Ascending aorta (tissue), 2 donors: Measurements from ENCODE around the gene GABRG3. TPM values are rescaled to one million over a fixed set of nuclear protein-coding genes. Genes with fewer than 3 reads are reported as not detected.

Experiments used
- DNase-seq, 2 donors: peaks; one replicate each; pipeline ENCODE4 v3.0.0-alpha.2; 2019; ENCODE audit warnings: low spot score in 2 of 2
- H3K27ac ChIP-seq, 2 donors: fragments of 200-600 bp; sonication (generic); one replicate each; pipeline ENCODE4 v1.5.1; 2016 to 2017; ENCODE audit warnings: mild to moderate bottlenecking in 1 of 2
- H3K27me3 ChIP-seq: fragments of 200-600 bp; sonication (generic); one replicate; pipeline ENCODE4 v1.5.1; 2017
- H3K36me3 ChIP-seq, 2 donors: fragments of 200-600 bp; sonication (generic); one replicate each; pipeline ENCODE4 v1.5.1; 2016
- H3K4me1 ChIP-seq, 2 donors: fragments of 200-600 bp; sonication (generic); one replicate each; pipeline ENCODE4 v1.5.1; 2016 to 2017; ENCODE audit warnings: mild to moderate bottlenecking in 1 of 2
- H3K4me3 ChIP-seq, 2 donors: fragments of 200-600 bp; sonication (generic); one replicate each; pipeline ENCODE4 v1.5.1; 2016 to 2017; ENCODE audit warnings: mild to moderate bottlenecking in 1 of 2
- H3K9me3 ChIP-seq, 2 donors: fragments of 200-600 bp; sonication (generic); one replicate each; pipeline ENCODE4 v1.5.1; 2016
- CTCF ChIP-seq, 3 experiments: fragments of 200-600 bp in 2 of 3; fragments of 450-650 bp in 1 of 3; sonication (generic) in 2 of 3; IDR thresholded peaks; one replicate each; pipeline ENCODE4 v1.5.1; 2016 to 2019; ENCODE audit warnings: antibody characterized with exemption in 3 of 3, mild to moderate bottlenecking in 1 of 3, moderate library complexity in 1 of 3
- intact Hi-C: fragments of 100-400 bp; cut with DNase I; formaldehyde crosslinking; loops from one replicate; pipeline ENCODE4 v1.15.1; 2023
- total RNA-seq: library from RNA; depleted of rRNA; stranded (reverse); fragments of >200 nt; gene quantifications from one replicate; pipeline ENCODE4 v1.1.0, GENCODE V29; 2016

GABRG3 gene
- total RNA-seq, 1 donor from 2014 or later: not detected

DNA sequence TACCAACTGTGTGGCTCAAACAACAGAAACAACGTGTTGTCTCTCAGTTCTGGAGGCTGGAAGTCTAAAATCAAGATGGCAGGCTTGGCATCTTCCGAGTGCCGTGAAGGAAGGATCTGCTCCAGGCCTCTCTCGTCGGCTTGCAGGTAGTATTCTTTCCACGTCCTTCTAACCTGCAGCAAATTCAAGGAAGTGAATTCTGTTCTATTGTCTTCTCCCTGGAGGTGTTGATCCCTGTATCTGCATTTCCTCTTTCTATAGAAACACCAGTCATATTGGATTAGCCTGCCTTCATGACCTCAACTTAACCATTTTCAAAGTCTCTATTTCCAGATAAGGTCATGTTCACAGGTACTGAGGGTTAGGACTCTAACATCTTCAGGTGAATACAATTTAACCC is 512.1 kb downstream of the GABRG3 start:
- TF ChIP-seq CTCF (IDR thresholded peaks at IDR 0.05): no peak
- Histone ChIP-seq H3K4me3 (no peak overlapping the region), H3K27ac (no peak overlapping the region), H3K27me3 (no peaks in the 10 kb centered on the region), H3K9me3 (no peaks in the 10 kb centered on the region), H3K36me3 (no peaks in the 10 kb centered on the region), H3K4me1 (no peaks in the 10 kb centered on the region)
- intact Hi-C loops: no loop called here
- DNase-seq: no peak

- Histone ChIP-seq H3K27ac (no peak overlapping the region), H3K27me3 (no peaks in the 10 kb centered on the region), H3K4me3 (no peak overlapping the region), H3K9me3 (no peaks in the 10 kb centered on the region), H3K4me1 (no peaks in the 10 kb centered on the region), H3K36me3 (no peaks in the 10 kb centered on the region)
- intact Hi-C loops: no loop called here
- no peak for DNase-seq
- no peak for TF ChIP-seq CTCF (IDR thresholded peaks at IDR 0.05)
Measured at GRCh38 chr15:27485265-27485664, 514.3 kb downstream of the GABRG3 start.

- intact Hi-C loops: no loop called here
- H3K27ac ChIP-seq: no peak overlapping the region
- H3K27me3 ChIP-seq: no peaks in the 10 kb centered on the region
- no peak overlapping the region for H3K4me3 ChIP-seq
- no peaks in the 10 kb centered on the region for H3K36me3 ChIP-seq
- H3K9me3 ChIP-seq: no peaks in the 10 kb centered on the region
- H3K4me1 ChIP-seq: no peaks in the 10 kb centered on the region
- TF ChIP-seq CTCF (IDR thresholded peaks at IDR 0.05): no peak
- DNase-seq: no peak
Measured at GRCh38 chr15:27486051-27486450, 515.1 kb downstream of the GABRG3 start.

DNA sequence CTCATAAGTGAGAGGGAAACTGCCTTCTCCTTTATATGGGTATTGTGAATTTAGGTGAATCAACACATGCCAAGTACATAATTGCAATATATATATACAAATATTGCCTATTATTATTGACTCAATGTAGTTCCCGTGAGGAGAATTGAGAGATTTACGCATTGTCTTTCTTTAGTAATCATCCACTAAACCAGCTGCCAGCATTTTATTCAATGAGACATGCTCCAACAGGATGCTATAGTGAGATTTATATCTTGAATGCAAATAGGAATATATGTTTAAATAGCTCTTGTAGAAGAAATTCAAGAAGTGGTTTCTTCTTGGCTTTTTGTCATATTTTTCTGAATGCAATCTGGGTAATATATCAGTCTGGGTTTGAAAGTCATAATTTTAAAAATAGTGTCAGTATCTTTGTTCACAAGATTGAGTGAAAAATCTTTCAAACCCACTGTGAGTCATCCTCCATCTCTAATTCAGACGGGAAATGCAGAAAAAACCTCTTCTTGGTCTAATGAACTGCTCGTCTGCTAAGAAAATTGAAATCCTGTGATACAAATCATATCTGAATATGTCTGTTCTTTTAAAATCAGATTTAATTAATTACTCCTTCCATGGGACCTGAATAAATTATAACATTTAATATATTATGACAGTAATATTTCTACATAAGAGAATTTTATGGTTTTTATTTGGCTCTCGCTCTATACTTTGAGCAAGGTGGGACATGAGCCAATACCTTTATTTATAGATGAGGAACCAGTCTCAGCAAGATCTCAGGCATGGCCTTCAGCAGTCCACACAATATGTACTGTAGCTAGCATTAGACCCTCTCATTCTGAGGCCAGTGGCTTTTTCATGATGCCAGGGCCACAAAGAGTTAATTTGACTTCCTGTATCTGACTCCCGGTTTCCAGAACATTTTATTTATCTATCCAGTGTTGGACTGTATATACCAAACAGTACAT is 516.0 kb downstream of the GABRG3 start:
- no peak overlapping the region for H3K27ac ChIP-seq
- no peak for TF ChIP-seq CTCF (IDR thresholded peaks at IDR 0.05)
- H3K4me1 ChIP-seq: no peaks in the 10 kb centered on the region
- DNase-seq: no peak
- H3K36me3 ChIP-seq: no peaks in the 10 kb centered on the region
- H3K9me3 ChIP-seq: no peaks in the 10 kb centered on the region
- no peaks in the 10 kb centered on the region for H3K27me3 ChIP-seq
- H3K4me3 ChIP-seq: no peak overlapping the region
- intact Hi-C loops: no loop called here

GRCh38 chr15:27487846-27488245 is 516.9 kb downstream of the GABRG3 start:
- Histone ChIP-seq H3K27me3 (no peaks in the 10 kb centered on the region), H3K36me3 (no peaks in the 10 kb centered on the region), H3K9me3 (no peaks in the 10 kb centered on the region), H3K4me1 (no peaks in the 10 kb centered on the region), H3K27ac (no peak overlapping the region), H3K4me3 (no peak overlapping the region)
- no peak for TF ChIP-seq CTCF (IDR thresholded peaks at IDR 0.05)
- intact Hi-C loops: no loop called here
- no peak for DNase-seq
